HG02763 (cell line): ENCODE measurements around the gene C17orf100.
"Not testable (repeated sequence)": the region's sequence is repeated elsewhere in the genome, so short reads cannot be mapped to it uniquely, and the experiment has no call there.

Experiments
- ATAC-seq: cut with Tn5 transposase; IDR thresholded peaks from one replicate; pipeline ENCODE4 v1.9.1; 2021; ENCODE audit warnings: mild to moderate bottlenecking, moderate library complexity; ENCODE audit not compliant: unreplicated experiment

Gene C17orf100

GRCh38 chr17:6688944-6689343 lies 37.4 kb downstream of the C17orf100 start:
- ATAC-seq = no peak

GRCh38 chr17:6690641-6691040 lies 39.1 kb downstream of the C17orf100 start:
- ATAC-seq = no peak

- ATAC-seq = no peak
Measured at GRCh38 chr17:6691546-6691945, 40.0 kb downstream of the C17orf100 start.

GRCh38 chr17:6691958-6692357 lies 40.4 kb downstream of the C17orf100 start:
- not testable (repeated sequence) for ATAC-seq

- no peak for ATAC-seq
Measured at GRCh38 chr17:6695051-6695450, 43.5 kb downstream of the C17orf100 start.

- no peak for ATAC-seq
Measured at GRCh38 chr17:6695565-6695964, 44.0 kb downstream of the C17orf100 start.

GRCh38 chr17:6696906-6697305 lies 45.3 kb downstream of the C17orf100 start:
- no peak for ATAC-seq

GRCh38 chr17:6698004-6698403 lies 46.4 kb downstream of the C17orf100 start:
- ATAC-seq = no peak

GRCh38 chr17:6699997-6700947 lies 48.7 kb downstream of the C17orf100 start:
- no peak for ATAC-seq

- no peak for ATAC-seq
Measured at GRCh38 chr17:6700948-6701307, 49.4 kb downstream of the C17orf100 start.

GRCh38 chr17:6701719-6702118 lies 50.2 kb downstream of the C17orf100 start:
- ATAC-seq = no peak

GRCh38 chr17:6702567-6703215 lies 51.1 kb downstream of the C17orf100 start:
- no peak for ATAC-seq
